Measurements from ENCODE around the gene TASOR2.

Gene TASOR2

DNA sequence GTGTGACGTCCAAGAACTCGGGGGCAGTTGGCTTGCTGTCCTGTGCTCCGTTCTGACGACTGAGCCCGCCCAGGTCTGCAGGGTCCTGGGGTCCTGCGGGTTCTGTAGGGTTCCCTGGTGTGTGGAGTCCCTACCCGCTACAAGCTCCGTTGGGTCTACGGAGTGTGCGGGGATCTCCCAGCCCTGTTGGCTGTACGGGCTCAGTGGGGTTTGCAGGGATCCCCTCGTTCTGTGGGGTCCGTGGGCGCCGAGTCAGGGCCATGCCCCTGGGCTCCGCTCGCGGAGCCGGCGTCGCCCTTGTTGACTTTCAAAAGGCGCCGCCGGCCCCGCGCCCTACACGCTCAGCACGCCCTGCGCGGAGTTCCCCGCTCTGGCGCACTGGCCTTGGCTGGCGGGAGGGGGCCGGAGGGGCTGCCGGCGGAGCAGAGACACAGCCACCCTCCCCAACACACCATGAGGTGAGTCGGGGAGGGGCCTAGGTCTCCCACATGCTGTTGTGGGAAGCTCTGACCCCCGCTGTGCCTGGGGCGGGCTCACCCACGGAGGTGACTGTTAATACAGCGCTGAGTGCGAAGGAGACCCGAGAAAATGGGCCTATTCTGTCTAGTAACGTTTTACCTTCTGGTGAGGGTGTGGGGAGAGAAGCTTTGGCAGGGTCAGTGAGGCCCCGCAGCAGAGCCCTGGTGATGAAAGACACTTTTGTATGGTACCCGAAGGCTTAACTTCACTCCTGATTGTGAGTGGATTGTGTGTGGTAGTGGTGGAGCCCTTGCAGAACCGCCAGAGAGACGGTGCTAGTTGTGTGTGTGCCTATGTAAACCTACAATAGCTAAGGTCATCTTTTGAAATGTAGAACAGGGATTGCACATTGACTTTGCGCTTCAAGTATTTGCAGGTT is 8.1 kb downstream of the TASOR2 start:
- H3K9me3 ChIP-seq (ENCODE audit: control insufficient read depth, low read depth, low read length), result no peaks in the 10 kb centered on the region
- no peaks in the 10 kb centered on the region for H3K36me3 ChIP-seq (ENCODE audit: control insufficient read depth, low read depth, low read length)
- H3K9ac ChIP-seq (ENCODE audit: low read length), result peak overlapping the region; percentile 68
- H3K27ac ChIP-seq (ENCODE audit: low read length), result no peak overlapping the region
- H3K4me1 ChIP-seq (ENCODE audit: control insufficient read depth, low read depth, low read length), result peaks cover 11% of the 10 kb centered on the region
- H3K27me3 ChIP-seq (ENCODE audit: control insufficient read depth, insufficient read depth, low read length), result no peaks in the 10 kb centered on the region
- peak overlapping the region; percentile 80 for H3K4me3 ChIP-seq (ENCODE audit: low read length)

- Histone ChIP-seq H3K9me3 (ENCODE audit: control insufficient read depth, low read depth, low read length) (no peaks in the 10 kb centered on the region), H3K27ac (ENCODE audit: low read length) (no peak overlapping the region)
Observed at GRCh38 chr10:5694573-5694972, 9.9 kb downstream of the TASOR2 start.

DNA sequence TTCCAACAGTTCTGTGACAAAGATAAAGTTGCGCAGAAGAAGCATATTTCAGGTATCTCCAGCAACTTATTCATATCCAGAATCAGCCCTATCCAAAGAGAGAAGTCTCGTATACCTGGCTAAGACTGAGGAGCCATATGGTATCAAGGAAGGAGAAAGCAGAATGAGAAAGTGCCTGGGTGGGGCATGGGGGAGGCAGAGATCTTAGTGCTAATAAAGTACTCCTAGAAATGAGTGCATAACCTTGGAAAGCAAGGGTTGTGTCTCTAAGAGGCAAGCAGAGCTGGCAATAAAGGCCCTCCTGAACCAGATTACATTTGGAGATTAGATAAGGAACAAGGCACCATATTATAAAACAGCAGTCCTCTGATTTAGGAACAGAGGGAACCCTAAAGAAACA is 12.7 kb downstream of the TASOR2 start:
- Histone ChIP-seq H3K9ac (ENCODE audit: low read length) (no peak overlapping the region), H3K9me3 (ENCODE audit: control insufficient read depth, low read depth, low read length) (no peaks in the 10 kb centered on the region), H3K27me3 (ENCODE audit: control insufficient read depth, insufficient read depth, low read length) (no peaks in the 10 kb centered on the region), H3K36me3 (ENCODE audit: control insufficient read depth, low read depth, low read length) (no peaks in the 10 kb centered on the region), H3K27ac (ENCODE audit: low read length) (no peak overlapping the region), H3K4me1 (ENCODE audit: control insufficient read depth, low read depth, low read length) (peaks cover 12% of the 10 kb centered on the region), H3K4me3 (ENCODE audit: low read length) (no peak overlapping the region)

More at GRCh38 chr10:5694573-5694972, 9.9 kb downstream of the TASOR2 start:
- H3K27me3 ChIP-seq (ENCODE audit: control insufficient read depth, insufficient read depth, low read length), result no peaks in the 10 kb centered on the region
- H3K4me1 ChIP-seq (ENCODE audit: control insufficient read depth, low read depth, low read length), result peaks cover 17% of the 10 kb centered on the region
- no peak overlapping the region for H3K9ac ChIP-seq (ENCODE audit: low read length)
- no peaks in the 10 kb centered on the region for H3K36me3 ChIP-seq (ENCODE audit: control insufficient read depth, low read depth, low read length)
- no peak overlapping the region for H3K4me3 ChIP-seq (ENCODE audit: low read length)

GRCh38 chr10:5698062-5698461 is 13.4 kb downstream of the TASOR2 start:
- Histone ChIP-seq H3K4me1 (ENCODE audit: control insufficient read depth, low read depth, low read length) (peaks cover 10% of the 10 kb centered on the region), H3K9ac (ENCODE audit: low read length) (no peak overlapping the region), H3K4me3 (ENCODE audit: low read length) (no peak overlapping the region), H3K27me3 (ENCODE audit: control insufficient read depth, insufficient read depth, low read length) (no peaks in the 10 kb centered on the region), H3K27ac (ENCODE audit: low read length) (no peak overlapping the region), H3K36me3 (ENCODE audit: control insufficient read depth, low read depth, low read length) (no peaks in the 10 kb centered on the region), H3K9me3 (ENCODE audit: control insufficient read depth, low read depth, low read length) (no peaks in the 10 kb centered on the region)

DNA sequence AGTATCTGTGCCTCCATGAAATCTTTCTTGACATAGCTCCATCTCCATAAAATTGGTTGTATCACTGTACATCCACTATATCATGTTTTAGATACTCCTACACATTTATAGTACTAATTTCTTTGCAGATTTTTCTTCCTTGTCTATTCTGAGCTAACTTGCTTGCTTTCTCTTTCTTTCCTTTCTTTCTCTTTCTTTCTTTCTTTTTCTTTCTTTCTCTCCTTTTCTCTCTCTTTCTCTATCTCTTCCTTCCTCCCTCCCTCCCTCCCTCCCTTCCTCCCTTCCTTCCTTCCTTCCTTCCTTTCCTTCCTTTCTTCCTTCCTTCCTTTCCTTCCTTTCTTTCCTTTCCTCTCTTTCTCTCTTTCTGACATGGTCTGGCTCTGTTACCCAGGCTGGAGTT is 23.7 kb downstream of the TASOR2 start:
- no peak overlapping the region for H3K27ac ChIP-seq (ENCODE audit: low read length)

GRCh38 chr10:5709865-5710264 is 25.2 kb downstream of the TASOR2 start:
- Histone ChIP-seq H3K9me3 (ENCODE audit: control insufficient read depth, low read depth, low read length) (no peaks in the 10 kb centered on the region), H3K4me3 (ENCODE audit: low read length) (no peak overlapping the region), H3K36me3 (ENCODE audit: control insufficient read depth, low read depth, low read length) (no peaks in the 10 kb centered on the region), H3K27me3 (ENCODE audit: control insufficient read depth, insufficient read depth, low read length) (no peaks in the 10 kb centered on the region), H3K27ac (ENCODE audit: low read length) (no peak overlapping the region), H3K9ac (ENCODE audit: low read length) (no peak overlapping the region), H3K4me1 (ENCODE audit: control insufficient read depth, low read depth, low read length) (peaks cover 4% of the 10 kb centered on the region)

More for the DNA sequence above, 23.7 kb downstream of the TASOR2 start:
- Histone ChIP-seq H3K4me3 (ENCODE audit: low read length) (no peak overlapping the region), H3K9me3 (ENCODE audit: control insufficient read depth, low read depth, low read length) (no peaks in the 10 kb centered on the region), H3K9ac (ENCODE audit: low read length) (no peak overlapping the region), H3K27me3 (ENCODE audit: control insufficient read depth, insufficient read depth, low read length) (no peaks in the 10 kb centered on the region), H3K36me3 (ENCODE audit: control insufficient read depth, low read depth, low read length) (no peaks in the 10 kb centered on the region), H3K4me1 (ENCODE audit: control insufficient read depth, low read depth, low read length) (peaks cover 4% of the 10 kb centered on the region)

DNA sequence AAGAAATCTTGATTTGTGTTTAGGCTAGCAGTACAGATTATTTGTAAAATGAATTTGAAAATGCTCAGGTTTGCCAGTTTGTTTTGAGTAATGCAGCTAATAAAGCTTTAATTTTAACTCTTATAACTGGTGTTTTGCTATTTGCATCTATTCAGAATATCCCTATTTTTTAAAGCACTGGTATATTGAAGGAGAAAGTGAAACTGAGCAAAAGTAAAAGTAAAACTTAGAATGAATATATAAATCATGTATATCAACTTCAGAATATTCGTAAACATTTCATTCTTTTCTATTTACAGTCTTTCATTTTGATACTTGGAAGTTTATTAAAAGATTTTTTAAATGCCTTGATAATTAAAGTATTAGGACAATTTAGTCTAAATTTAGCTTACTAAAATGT is 26.2 kb downstream of the TASOR2 start:
- Histone ChIP-seq H3K9me3 (ENCODE audit: control insufficient read depth, low read depth, low read length) (no peaks in the 10 kb centered on the region), H3K4me3 (ENCODE audit: low read length) (no peak overlapping the region), H3K9ac (ENCODE audit: low read length) (no peak overlapping the region), H3K27ac (ENCODE audit: low read length) (no peak overlapping the region), H3K36me3 (ENCODE audit: control insufficient read depth, low read depth, low read length) (no peaks in the 10 kb centered on the region), H3K4me1 (ENCODE audit: control insufficient read depth, low read depth, low read length) (peaks cover 4% of the 10 kb centered on the region), H3K27me3 (ENCODE audit: control insufficient read depth, insufficient read depth, low read length) (no peaks in the 10 kb centered on the region)

DNA sequence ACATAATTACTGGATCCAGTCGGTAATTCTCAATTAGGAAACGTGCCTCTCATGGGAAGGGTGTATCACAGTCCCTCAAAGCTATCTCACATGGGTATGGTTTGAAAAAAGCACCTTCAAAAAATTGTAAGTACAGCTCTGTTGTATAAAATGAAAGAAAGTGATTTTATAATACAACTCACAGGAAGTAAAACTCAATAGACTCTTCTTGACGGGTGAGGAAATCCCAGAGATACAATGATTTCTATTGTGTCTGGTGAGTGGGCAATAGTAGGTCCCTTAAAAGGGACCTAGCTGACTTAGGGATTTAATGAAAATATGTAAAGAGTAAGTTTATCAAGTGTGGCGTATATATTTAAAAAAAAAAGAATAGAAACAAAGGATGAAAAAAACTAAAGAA is 27.0 kb downstream of the TASOR2 start:
- no peak overlapping the region for H3K9ac ChIP-seq (ENCODE audit: low read length)
- H3K27ac ChIP-seq (ENCODE audit: low read length), result no peak overlapping the region
- H3K4me3 ChIP-seq (ENCODE audit: low read length), result no peak overlapping the region
- peaks cover 4% of the 10 kb centered on the region for H3K4me1 ChIP-seq (ENCODE audit: control insufficient read depth, low read depth, low read length)
- no peaks in the 10 kb centered on the region for H3K27me3 ChIP-seq (ENCODE audit: control insufficient read depth, insufficient read depth, low read length)
- no peaks in the 10 kb centered on the region for H3K36me3 ChIP-seq (ENCODE audit: control insufficient read depth, low read depth, low read length)
- H3K9me3 ChIP-seq (ENCODE audit: control insufficient read depth, low read depth, low read length), result no peaks in the 10 kb centered on the region

DNA sequence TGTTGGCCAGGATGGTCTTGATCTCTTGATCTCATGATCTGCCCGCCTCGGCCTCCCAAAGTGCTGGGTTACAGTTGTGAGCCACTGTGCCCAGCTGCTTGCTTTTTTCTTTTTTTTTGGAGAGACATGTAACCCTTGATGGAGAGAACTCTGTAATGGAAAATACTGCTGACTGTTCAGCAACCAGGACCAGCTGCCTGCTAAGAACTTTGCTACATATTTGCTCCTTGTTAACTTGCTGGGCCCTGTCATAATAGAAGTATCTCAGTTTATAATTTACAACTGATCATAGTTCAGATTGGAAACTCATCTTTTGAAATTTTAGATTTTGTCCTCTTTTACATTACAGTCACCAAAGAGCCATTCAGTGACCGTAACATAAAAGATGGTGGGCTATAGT is 34.9 kb downstream of the TASOR2 start:
- H3K27me3 ChIP-seq (ENCODE audit: control insufficient read depth, insufficient read depth, low read length), result no peaks in the 10 kb centered on the region
- H3K9ac ChIP-seq (ENCODE audit: low read length), result no peak overlapping the region
- H3K9me3 ChIP-seq (ENCODE audit: control insufficient read depth, low read depth, low read length), result no peaks in the 10 kb centered on the region
- H3K27ac ChIP-seq (ENCODE audit: low read length), result no peak overlapping the region
- H3K4me1 ChIP-seq (ENCODE audit: control insufficient read depth, low read depth, low read length), result no peaks in the 10 kb centered on the region
- peaks cover 11% of the 10 kb centered on the region for H3K36me3 ChIP-seq (ENCODE audit: control insufficient read depth, low read depth, low read length)
- no peak overlapping the region for H3K4me3 ChIP-seq (ENCODE audit: low read length)

- H3K9ac ChIP-seq (ENCODE audit: low read length), result no peak overlapping the region
- H3K27me3 ChIP-seq (ENCODE audit: control insufficient read depth, insufficient read depth, low read length), result no peaks in the 10 kb centered on the region
- peaks cover 11% of the 10 kb centered on the region for H3K36me3 ChIP-seq (ENCODE audit: control insufficient read depth, low read depth, low read length)
- H3K4me3 ChIP-seq (ENCODE audit: low read length), result no peak overlapping the region
- H3K27ac ChIP-seq (ENCODE audit: low read length), result no peak overlapping the region
- no peaks in the 10 kb centered on the region for H3K4me1 ChIP-seq (ENCODE audit: control insufficient read depth, low read depth, low read length)
- H3K9me3 ChIP-seq (ENCODE audit: control insufficient read depth, low read depth, low read length), result no peaks in the 10 kb centered on the region
Observed at GRCh38 chr10:5720182-5720581, 35.5 kb downstream of the TASOR2 start.

GRCh38 chr10:5723692-5724091 is 39.1 kb downstream of the TASOR2 start:
- peaks cover 24% of the 10 kb centered on the region for H3K36me3 ChIP-seq (ENCODE audit: control insufficient read depth, low read depth, low read length)
- no peak overlapping the region for H3K27ac ChIP-seq (ENCODE audit: low read length)
- H3K4me3 ChIP-seq (ENCODE audit: low read length), result no peak overlapping the region
- H3K9ac ChIP-seq (ENCODE audit: low read length), result no peak overlapping the region
- H3K9me3 ChIP-seq (ENCODE audit: control insufficient read depth, low read depth, low read length), result no peaks in the 10 kb centered on the region
- H3K4me1 ChIP-seq (ENCODE audit: control insufficient read depth, low read depth, low read length), result no peaks in the 10 kb centered on the region
- H3K27me3 ChIP-seq (ENCODE audit: control insufficient read depth, insufficient read depth, low read length), result no peaks in the 10 kb centered on the region

- Histone ChIP-seq H3K9me3 (ENCODE audit: control insufficient read depth, low read depth, low read length) (no peaks in the 10 kb centered on the region), H3K36me3 (ENCODE audit: control insufficient read depth, low read depth, low read length) (peaks cover 46% of the 10 kb centered on the region), H3K27ac (ENCODE audit: low read length) (no peak overlapping the region), H3K4me1 (ENCODE audit: control insufficient read depth, low read depth, low read length) (no peaks in the 10 kb centered on the region), H3K4me3 (ENCODE audit: low read length) (no peak overlapping the region), H3K9ac (ENCODE audit: low read length) (no peak overlapping the region), H3K27me3 (ENCODE audit: control insufficient read depth, insufficient read depth, low read length) (no peaks in the 10 kb centered on the region)
Observed at GRCh38 chr10:5730766-5731165, 46.1 kb downstream of the TASOR2 start.
